Activated naive CD4-positive, alpha-beta T cell treated with anti-CD3 and anti-CD28 coated beads for 36 hours (primary cell): Measurements from ENCODE around the gene RYK. TPM values are rescaled to one million over a fixed set of nuclear protein-coding genes. Genes with fewer than 3 reads are reported as not detected.
"Not testable (repeated sequence)": the region's sequence is repeated elsewhere in the genome, so short reads cannot be mapped to it uniquely, and the experiment has no call there.

Experiments used
- CTCF ChIA-PET: fragments of 350-600 bp; sonication (Branson Sonifier 250); formaldehyde crosslinking; loops from one replicate; lab custom pipeline; 2021; ENCODE audit warnings: antibody characterized with exemption; lab: Charles Lee
- DNase-seq: peaks from one replicate; pipeline ENCODE4 v3.0.0-alpha.2; 2020
- H3K27ac Mint-ChIP-seq: one replicate; pipeline ENCODE4 v1.8.0; 2021; ENCODE audit warnings: mild to moderate bottlenecking, mixed read lengths
- H3K27me3 Mint-ChIP-seq: one replicate; pipeline ENCODE4 v1.8.0; 2021; ENCODE audit warnings: low read depth, mixed read lengths
- H3K36me3 Mint-ChIP-seq: one replicate; pipeline ENCODE4 v1.8.0; 2021; ENCODE audit warnings: low read depth, mixed read lengths
- H3K4me1 Mint-ChIP-seq: one replicate; pipeline ENCODE4 v1.8.0; 2021; ENCODE audit warnings: low read depth, mixed read lengths
- H3K4me3 Mint-ChIP-seq: one replicate; pipeline ENCODE4 v1.8.0; 2021; ENCODE audit warnings: mild to moderate bottlenecking, moderate library complexity, mixed read lengths
- H3K9me3 Mint-ChIP-seq: one replicate; pipeline ENCODE4 v1.8.0; 2021; ENCODE audit warnings: mixed read lengths
- intact Hi-C: fragments of 100-400 bp; cut with micrococcal nuclease; formaldehyde crosslinking; loops from one replicate; pipeline ENCODE4 v1.15.1; 2023
- total RNA-seq, 2 experiments: library from RNA; stranded (reverse); gene quantifications; one replicate each; pipeline ENCODE4 v1.2.3, GENCODE V29; 2021

The RYK gene
- total RNA-seq, 2 experiments from 2014 or later = 19.5 to 19.7 TPM

DNA sequence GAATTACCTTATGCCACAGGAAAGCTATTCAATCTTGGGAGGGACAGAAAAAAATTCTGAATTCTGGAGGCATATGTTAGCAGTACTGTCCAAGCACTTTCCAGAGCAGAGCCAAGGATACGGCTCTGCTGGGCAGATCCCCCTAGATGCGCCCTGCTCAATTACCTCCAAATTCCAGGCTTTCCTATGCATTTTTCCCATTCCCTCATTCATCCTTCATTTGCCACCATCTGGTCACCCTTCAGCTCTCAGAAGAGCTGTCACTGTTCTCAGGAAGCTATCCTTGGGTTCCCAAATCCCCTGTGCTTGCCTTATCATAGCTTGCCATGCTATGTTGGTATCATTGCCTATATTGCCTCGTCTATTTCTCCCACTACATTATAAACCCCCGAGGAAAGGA lies 45.2 kb downstream of the RYK start:
- CTCF ChIA-PET = no interaction called here
- Mint-ChIP-seq H3K4me1 (peaks cover 5% of the 10 kb centered on the region), H3K27me3 (no peaks in the 10 kb centered on the region), H3K27ac (no peak overlapping the region), H3K9me3 (no peaks in the 10 kb centered on the region), H3K4me3 (no peak overlapping the region), H3K36me3 (peaks cover 21% of the 10 kb centered on the region)
- DNase-seq = no peak
- intact Hi-C loops = no loop called here

DNA sequence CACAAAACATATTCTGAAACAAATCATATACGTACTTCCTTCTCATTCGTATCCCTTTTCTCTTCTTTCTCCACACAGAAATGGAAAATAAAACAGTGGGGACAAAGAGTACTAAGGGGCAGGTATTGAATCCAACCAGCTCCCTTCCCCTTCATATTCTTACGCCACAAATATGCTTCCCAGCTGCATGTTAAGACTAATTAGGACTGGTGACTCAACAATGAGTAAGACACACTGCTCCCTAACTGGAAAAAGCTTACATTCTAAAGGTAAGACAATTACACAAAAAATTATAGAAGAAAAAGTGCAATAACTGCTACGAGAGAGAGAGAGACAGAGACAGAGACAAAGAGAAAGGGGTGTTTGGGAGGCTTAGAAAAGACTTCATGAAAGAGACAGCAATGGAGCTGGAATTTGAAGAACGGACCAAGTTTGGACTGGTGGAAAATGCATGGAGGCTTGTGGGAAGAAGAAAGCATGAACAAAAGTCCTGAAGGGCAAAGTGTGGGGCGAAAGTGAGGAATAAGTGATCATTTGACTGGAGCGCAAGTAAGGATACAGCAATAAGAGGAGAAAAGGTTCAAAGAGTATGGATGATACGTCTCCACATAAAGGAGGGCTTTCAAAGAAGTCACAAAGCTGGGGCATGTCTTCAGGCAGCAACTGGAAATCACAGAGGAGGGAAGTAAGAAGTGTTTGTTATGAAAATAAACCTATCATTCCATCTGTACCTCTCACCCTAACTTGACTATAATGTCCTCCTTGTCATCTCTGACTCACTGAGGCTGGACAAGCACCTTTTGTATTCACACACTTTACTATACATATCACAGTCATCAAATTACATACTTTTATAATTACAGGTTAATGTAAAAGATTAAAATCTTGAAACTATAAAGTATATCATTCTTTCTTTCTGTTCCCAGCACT lies 49.2 kb downstream of the RYK start:
- Mint-ChIP-seq H3K9me3 (peaks cover 3% of the 10 kb centered on the region), H3K27ac (no peak overlapping the region), H3K27me3 (no peaks in the 10 kb centered on the region), H3K36me3 (peaks cover 26% of the 10 kb centered on the region), H3K4me1 (peaks cover 7% of the 10 kb centered on the region), H3K4me3 (no peak overlapping the region)
- no peak for DNase-seq
- intact Hi-C loops = no loop called here
- CTCF ChIA-PET = interaction anchor here (1.2 to 7.5 kb wide), 3 partner anchors 10 to 282 kb away, joined by 3 to 81 read pairs (median 52); no protein-coding TSS in a partner anchor

DNA sequence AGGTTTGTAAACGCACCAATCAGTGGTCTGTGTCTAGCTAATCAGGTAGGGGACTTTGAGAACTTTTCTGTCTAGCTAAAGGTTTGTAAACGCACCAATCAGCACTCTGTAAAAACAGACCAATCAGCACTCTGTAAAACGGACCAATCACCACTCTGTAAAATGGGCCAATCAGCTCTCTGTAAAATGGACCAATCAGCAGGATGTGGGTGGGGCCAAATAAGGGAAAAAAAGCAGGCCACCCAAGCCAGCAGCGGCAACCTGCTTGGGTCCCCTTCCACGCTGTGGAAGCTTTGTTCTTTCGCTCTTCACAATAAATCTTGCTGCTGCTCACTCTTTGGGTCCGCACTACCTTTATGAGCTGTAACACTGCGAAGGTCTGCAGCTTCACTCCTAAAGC lies 50.8 kb downstream of the RYK start:
- H3K27ac Mint-ChIP-seq, H3K4me3 Mint-ChIP-seq, H3K4me1 Mint-ChIP-seq, H3K27me3 Mint-ChIP-seq, H3K9me3 Mint-ChIP-seq, DNase-seq: not testable (repeated sequence)
- intact Hi-C loops = loop anchor here (5.0 kb wide), 2 partner anchors 177 to 268 kb away; no protein-coding TSS in a partner anchor
- CTCF ChIA-PET = interaction anchor here (0.6 to 7.5 kb wide), 7 partner anchors 11 to 275 kb away, joined by 3 to 81 read pairs (median 6); no protein-coding TSS in a partner anchor
- peaks cover 31% of the 10 kb centered on the region for H3K36me3 Mint-ChIP-seq

DNA sequence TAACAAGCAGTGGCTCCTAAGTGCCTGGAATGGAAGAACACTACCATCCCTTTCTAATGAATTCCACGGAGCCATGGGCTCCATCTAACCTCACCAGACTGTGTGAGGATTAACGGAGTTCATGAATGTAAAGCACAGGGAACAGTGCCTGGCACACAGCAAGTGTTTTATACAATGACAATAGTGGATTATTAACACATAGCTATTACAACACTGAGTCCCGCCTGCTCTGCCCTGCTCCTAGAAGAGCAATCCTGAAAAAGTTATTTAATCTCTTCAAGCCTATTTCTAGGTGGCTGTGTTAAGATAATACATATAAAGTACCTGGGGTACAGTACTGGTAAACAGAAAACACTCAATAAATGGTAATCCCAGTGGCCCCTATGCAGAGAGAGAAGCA lies 51.4 kb downstream of the RYK start:
- intact Hi-C loops = loop anchor here (5.0 kb wide), 2 partner anchors 178 to 267 kb away; no protein-coding TSS in a partner anchor
- CTCF ChIA-PET = interaction anchor here (0.6 to 7.5 kb wide), 8 partner anchors 12 to 276 kb away, joined by 3 to 81 read pairs (median 6); no protein-coding TSS in a partner anchor
- DNase-seq = no peak
- Mint-ChIP-seq H3K27ac (no peak overlapping the region), H3K4me1 (peaks cover 7% of the 10 kb centered on the region), H3K4me3 (no peak overlapping the region), H3K36me3 (peaks cover 31% of the 10 kb centered on the region), H3K27me3 (no peaks in the 10 kb centered on the region), H3K9me3 (peaks cover 3% of the 10 kb centered on the region)

DNA sequence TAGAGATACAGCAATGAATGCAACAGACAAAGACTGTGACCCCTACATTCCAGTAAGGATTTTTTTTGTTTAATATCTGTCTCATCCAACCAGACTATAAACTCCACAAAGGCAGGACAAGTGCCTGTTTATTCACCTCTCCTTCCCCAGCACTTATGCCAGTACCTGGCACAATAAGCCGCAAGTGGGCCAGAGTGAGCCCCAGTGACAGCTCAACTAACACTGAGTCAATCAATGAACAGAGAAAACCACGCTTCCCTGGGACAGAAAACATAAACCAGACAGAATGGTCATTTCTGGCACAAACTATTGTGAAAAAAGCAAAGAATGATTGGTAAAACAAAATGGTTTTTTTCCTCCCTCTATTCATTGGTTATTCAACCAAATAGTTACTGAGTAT lies 52.2 kb downstream of the RYK start:
- CTCF ChIA-PET = interaction anchor here (0.7 to 7.5 kb wide), 14 partner anchors 13 to 276 kb away, joined by 3 to 81 read pairs (median 4); no protein-coding TSS in a partner anchor
- Mint-ChIP-seq H3K27ac (no peak overlapping the region), H3K27me3 (no peaks in the 10 kb centered on the region), H3K36me3 (peaks cover 33% of the 10 kb centered on the region), H3K4me1 (peaks cover 7% of the 10 kb centered on the region), H3K9me3 (peaks cover 3% of the 10 kb centered on the region), H3K4me3 (no peak overlapping the region)
- intact Hi-C loops = loop anchor here (5.0 kb wide), 2 partner anchors 179 to 266 kb away; no protein-coding TSS in a partner anchor
- DNase-seq = peak; percentile 7

DNA sequence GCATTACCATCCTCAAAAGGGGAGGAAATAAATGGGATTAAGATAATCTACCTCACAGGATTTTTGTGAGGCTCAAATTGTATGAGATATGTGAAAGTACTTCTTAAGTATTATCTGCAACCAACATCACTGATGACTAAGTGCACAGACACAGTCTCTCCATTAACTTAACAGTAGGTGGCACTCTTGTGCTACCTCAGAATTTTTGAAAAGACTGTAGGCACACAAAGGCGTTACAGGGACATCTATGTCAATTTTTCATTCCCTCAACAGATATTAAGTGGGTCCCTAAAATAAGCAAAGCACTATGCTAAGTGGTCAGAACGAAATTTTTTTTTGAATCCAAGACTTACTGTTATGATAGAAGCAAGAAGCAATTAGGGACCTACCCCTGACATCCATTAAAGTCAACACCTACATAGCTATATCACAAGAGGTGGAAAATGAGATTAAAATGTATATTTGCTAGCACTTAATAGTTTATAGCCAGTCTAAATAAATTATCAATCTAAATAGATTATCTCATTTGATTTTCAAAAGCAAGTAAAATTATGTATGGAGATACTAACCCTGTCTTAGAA lies 52.9 kb downstream of the RYK start:
- Mint-ChIP-seq H3K27ac (no peak overlapping the region), H3K27me3 (no peaks in the 10 kb centered on the region), H3K4me1 (peaks cover 7% of the 10 kb centered on the region), H3K4me3 (no peak overlapping the region), H3K36me3 (peaks cover 33% of the 10 kb centered on the region), H3K9me3 (peaks cover 3% of the 10 kb centered on the region)
- CTCF ChIA-PET = interaction anchor here (0.6 to 7.5 kb wide), 18 partner anchors 13 to 381 kb away, joined by 3 to 81 read pairs (median 4); no protein-coding TSS in a partner anchor
- DNase-seq = peak; percentile 14
- intact Hi-C loops = loop anchor here (1.0 to 5.0 kb wide), 7 partner anchors 16 to 295 kb away; no protein-coding TSS in a partner anchor

DNA sequence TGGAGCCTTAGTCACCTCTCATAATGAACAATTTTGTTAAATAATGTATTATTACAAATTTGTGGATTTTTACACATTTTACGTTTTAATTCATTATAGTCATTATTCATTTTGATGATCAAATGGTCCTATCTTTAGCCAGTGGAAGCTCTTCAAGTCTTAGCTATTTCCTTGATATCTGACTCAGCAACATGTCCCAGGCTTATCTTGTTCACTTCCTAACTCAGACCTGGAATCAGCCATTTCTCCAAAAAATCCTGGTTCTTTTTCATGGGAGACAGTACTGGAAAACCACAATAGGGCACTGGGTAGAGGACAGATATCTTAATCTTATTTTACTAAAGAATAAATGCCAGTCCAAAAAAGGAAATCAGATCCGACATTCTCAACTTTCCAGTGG lies 56.4 kb downstream of the RYK start:
- intact Hi-C loops = no loop called here
- CTCF ChIA-PET = interaction anchor here (1.2 kb wide), 1 partner anchor 19 kb away, joined by 4 read pairs; no protein-coding TSS in a partner anchor
- Mint-ChIP-seq H3K4me1 (peaks cover 3% of the 10 kb centered on the region), H3K9me3 (no peaks in the 10 kb centered on the region), H3K27ac (no peak overlapping the region), H3K27me3 (no peaks in the 10 kb centered on the region), H3K36me3 (peaks cover 21% of the 10 kb centered on the region), H3K4me3 (no peak overlapping the region)
- DNase-seq = no peak

DNA sequence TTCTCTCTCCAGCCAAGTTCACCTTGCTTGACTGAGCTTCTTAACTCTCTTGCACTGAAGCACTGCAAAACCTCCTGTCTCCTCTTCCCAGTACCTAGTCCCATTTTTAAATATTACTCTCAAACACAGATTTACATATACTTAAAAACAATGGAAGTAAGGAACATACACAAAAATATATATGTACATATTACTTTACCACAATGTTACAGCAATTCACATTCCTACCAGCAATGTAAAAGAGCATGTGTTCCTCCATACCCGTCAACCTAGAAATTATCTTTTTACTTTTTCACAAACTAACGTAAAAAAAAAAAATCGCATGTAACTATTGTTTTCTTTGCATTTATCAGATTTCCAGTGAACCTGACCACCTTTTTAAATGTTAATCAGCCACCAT lies 60.4 kb downstream of the RYK start:
- DNase-seq = no peak
- CTCF ChIA-PET = interaction anchor here (1.8 kb wide), 1 partner anchor 283 kb away, joined by 4 read pairs; no protein-coding TSS in a partner anchor
- Mint-ChIP-seq H3K4me1 (no peaks in the 10 kb centered on the region), H3K9me3 (no peaks in the 10 kb centered on the region), H3K36me3 (peaks cover 25% of the 10 kb centered on the region), H3K4me3 (no peak overlapping the region), H3K27me3 (no peaks in the 10 kb centered on the region), H3K27ac (no peak overlapping the region)
- intact Hi-C loops = no loop called here

DNA sequence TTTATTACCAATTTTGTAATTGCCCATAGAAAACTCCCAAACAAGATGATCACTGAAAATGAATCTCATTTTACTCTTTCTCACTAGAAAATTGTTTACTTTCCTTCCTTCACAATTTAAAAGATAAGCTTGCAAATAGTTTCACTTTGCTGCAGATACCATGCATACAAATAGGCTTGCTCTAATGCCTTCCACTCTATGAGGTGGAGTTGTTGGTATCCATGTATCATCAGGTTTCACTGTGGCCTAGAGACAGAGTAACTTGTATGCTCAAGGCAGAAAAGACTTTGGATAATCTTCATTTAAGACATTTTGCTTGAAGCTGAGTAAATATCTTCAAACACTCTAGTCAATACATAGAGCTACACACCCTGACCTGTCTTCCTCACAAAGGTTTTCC lies 60.8 kb downstream of the RYK start:
- CTCF ChIA-PET = interaction anchor here (1.8 kb wide), 1 partner anchor 284 kb away, joined by 4 read pairs; no protein-coding TSS in a partner anchor
- intact Hi-C loops = no loop called here
- DNase-seq = no peak
- H3K4me1 Mint-ChIP-seq = no peaks in the 10 kb centered on the region
- H3K27ac Mint-ChIP-seq = no peak overlapping the region
- H3K9me3 Mint-ChIP-seq = no peaks in the 10 kb centered on the region
- peaks cover 22% of the 10 kb centered on the region for H3K36me3 Mint-ChIP-seq
- H3K4me3 Mint-ChIP-seq = no peak overlapping the region
- H3K27me3 Mint-ChIP-seq = no peaks in the 10 kb centered on the region

DNA sequence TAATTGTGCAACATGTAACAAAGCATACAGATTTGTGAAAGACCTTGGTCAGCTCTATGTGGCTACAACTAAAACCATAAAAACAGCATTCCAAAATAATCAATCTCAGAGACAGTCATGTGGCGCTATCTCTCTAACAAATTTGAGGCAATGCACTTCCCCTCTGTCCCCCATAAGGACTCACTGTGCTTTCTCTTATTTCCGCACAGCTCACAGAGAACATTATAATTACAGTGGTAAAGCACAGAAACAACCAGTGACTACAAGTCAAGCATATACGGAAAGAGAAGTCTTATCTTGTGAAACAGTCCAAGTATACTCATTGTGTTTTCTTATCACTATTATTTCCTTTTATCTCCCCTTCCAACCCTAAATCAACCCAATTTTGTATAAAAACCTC lies 64.3 kb downstream of the RYK start:
- no peak overlapping the region for H3K4me3 Mint-ChIP-seq
- no peak overlapping the region for H3K27ac Mint-ChIP-seq
- no peaks in the 10 kb centered on the region for H3K9me3 Mint-ChIP-seq
- no peak for DNase-seq
- H3K36me3 Mint-ChIP-seq = peaks cover 24% of the 10 kb centered on the region
- peaks cover 5% of the 10 kb centered on the region for H3K4me1 Mint-ChIP-seq
- intact Hi-C loops = no loop called here
- H3K27me3 Mint-ChIP-seq = no peaks in the 10 kb centered on the region
- CTCF ChIA-PET = interaction anchor here (0.7 kb wide), 1 partner anchor 27 kb away, joined by 3 read pairs; no protein-coding TSS in a partner anchor

DNA sequence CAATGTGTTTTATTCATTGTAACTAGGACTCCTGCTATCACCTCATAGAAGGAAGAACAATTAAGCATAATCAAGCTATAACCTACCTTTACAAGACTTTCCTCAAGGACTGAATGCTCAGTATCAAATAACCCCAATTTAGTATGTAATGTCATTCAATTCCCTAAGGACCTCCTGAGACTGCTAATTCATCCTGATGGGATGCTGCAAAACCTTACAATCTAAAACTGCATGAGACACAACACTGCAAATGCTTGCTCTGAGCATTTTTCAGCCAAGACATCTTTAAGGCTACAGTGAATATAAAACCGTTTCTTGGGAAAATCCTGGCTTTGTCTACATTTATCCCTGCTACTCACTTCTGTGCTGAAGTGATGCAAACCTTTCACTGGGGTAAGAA lies 69.9 kb downstream of the RYK start:
- intact Hi-C loops = no loop called here
- no peak for DNase-seq
- Mint-ChIP-seq H3K27ac (peak overlapping the region; percentile 13), H3K27me3 (no peaks in the 10 kb centered on the region), H3K4me1 (peaks cover 5% of the 10 kb centered on the region), H3K9me3 (no peaks in the 10 kb centered on the region), H3K4me3 (no peak overlapping the region), H3K36me3 (peaks cover 17% of the 10 kb centered on the region)
- CTCF ChIA-PET = no interaction called here

DNA sequence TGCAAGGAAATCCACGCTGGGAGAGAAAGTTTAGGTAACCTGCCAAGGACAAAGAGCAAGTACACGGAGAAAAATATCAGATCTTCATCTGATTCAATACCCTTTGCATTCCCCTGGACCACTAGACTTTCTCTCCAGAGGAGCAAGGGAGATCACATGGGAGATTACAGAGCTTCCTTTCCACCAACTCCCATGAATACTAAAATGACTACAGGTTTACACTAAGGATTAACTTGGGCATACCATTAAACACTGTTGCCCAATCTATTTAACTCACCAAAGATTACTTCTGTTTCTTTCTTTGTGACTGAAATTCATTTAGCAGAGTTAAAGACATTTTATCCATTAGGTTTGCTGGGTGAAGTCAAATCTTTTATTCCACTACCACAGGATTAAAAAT lies 71.2 kb downstream of the RYK start:
- intact Hi-C loops = no loop called here
- Mint-ChIP-seq H3K9me3 (no peaks in the 10 kb centered on the region), H3K27ac (no peak overlapping the region), H3K36me3 (peaks cover 19% of the 10 kb centered on the region), H3K4me3 (no peak overlapping the region), H3K27me3 (no peaks in the 10 kb centered on the region), H3K4me1 (peaks cover 5% of the 10 kb centered on the region)
- CTCF ChIA-PET = interaction anchor here (1.2 kb wide), 1 partner anchor 37 kb away, joined by 4 read pairs; no protein-coding TSS in a partner anchor
- no peak for DNase-seq
